Brain microvascular endothelial cell (primary cell): ENCODE results near the gene MAP10.

Source experiments
- DNase-seq: peaks from one replicate; pipeline ENCODE4 v3.0.0-alpha.2; 2020
- H3K27ac ChIP-seq: fragments of 250-450 bp; sonication (Bioruptor Pico); 2 replicates; pipeline ENCODE4 v1.5.1; 2020; ENCODE audit warnings: mild to moderate bottlenecking, moderate library complexity
- H3K27me3 ChIP-seq: fragments of 250-450 bp; sonication (Bioruptor Pico); replicated peaks from 2 replicates; pipeline ENCODE4 v1.5.1; 2020; ENCODE audit warnings: mild to moderate bottlenecking
- H3K36me3 ChIP-seq: fragments of 250-450 bp; sonication (Bioruptor Pico); replicated peaks from 2 replicates; pipeline ENCODE4 v1.5.1; 2020; ENCODE audit warnings: mild to moderate bottlenecking
- H3K4me3 ChIP-seq: 2 replicates; pipeline ENCODE4 v1.5.1; 2011; ENCODE audit warnings: low read depth, mild to moderate bottlenecking, control low read depth, low read length, moderate library complexity
- in situ Hi-C: cut with HindIII; loops from 2 replicates; pipeline ENCODE4 v1.10.0; 2017; ENCODE audit warnings: low sequenced_read_pairs, low pct_ligation_motif_present
- TF ChIP-seq, protein P1 (sequence below): IDR thresholded peaks from 2 replicates; pipeline ENCODE4 v1.5.1; 2011; ENCODE audit warnings: low read depth, mild to moderate bottlenecking, moderate library complexity, low read length, control low read depth, inconsistent platforms; ENCODE audit errors: missing control alignments

The MAP10 gene

GRCh38 chr1:232837087-232837486 is 31.9 kb downstream of the MAP10 start:
- Histone ChIP-seq H3K27me3 (no peaks in the 10 kb centered on the region), H3K27ac (no peak overlapping the region), H3K4me3 (no peak overlapping the region), H3K36me3 (no peaks in the 10 kb centered on the region)
- TF ChIP-seq, protein P1, sequence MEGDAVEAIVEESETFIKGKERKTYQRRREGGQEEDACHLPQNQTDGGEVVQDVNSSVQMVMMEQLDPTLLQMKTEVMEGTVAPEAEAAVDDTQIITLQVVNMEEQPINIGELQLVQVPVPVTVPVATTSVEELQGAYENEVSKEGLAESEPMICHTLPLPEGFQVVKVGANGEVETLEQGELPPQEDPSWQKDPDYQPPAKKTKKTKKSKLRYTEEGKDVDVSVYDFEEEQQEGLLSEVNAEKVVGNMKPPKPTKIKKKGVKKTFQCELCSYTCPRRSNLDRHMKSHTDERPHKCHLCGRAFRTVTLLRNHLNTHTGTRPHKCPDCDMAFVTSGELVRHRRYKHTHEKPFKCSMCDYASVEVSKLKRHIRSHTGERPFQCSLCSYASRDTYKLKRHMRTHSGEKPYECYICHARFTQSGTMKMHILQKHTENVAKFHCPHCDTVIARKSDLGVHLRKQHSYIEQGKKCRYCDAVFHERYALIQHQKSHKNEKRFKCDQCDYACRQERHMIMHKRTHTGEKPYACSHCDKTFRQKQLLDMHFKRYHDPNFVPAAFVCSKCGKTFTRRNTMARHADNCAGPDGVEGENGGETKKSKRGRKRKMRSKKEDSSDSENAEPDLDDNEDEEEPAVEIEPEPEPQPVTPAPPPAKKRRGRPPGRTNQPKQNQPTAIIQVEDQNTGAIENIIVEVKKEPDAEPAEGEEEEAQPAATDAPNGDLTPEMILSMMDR, result no peak
- no peak for DNase-seq
- in situ Hi-C loops, result no loop called here

- Histone ChIP-seq H3K27ac (no peak overlapping the region), H3K4me3 (no peak overlapping the region), H3K36me3 (no peaks in the 10 kb centered on the region), H3K27me3 (no peaks in the 10 kb centered on the region)
- no peak for DNase-seq
- TF ChIP-seq, protein P1, result no peak
- in situ Hi-C loops, result no loop called here
Measured at GRCh38 chr1:232841823-232842565, 36.8 kb downstream of the MAP10 start.

DNA sequence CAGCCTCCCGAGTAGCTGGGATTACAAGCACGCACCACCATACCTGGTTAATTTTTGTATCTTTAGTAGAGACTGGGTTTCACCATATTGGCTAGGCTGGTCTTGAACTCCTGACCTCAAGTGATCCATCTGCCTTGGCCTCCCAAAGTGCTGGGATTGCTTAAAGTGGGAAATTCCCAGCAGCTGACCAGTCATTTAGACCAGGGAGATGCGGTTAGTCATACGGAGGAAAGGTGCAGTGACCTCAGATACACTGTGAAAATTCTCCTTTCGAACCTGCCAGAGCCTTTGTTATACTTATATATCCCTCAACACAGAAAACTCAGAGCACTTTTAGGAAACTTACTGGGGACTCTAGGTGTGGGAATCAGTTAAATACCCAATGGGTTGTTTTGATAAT is 39.6 kb downstream of the MAP10 start:
- no peak overlapping the region for H3K4me3 ChIP-seq
- H3K36me3 ChIP-seq, result no peaks in the 10 kb centered on the region
- TF ChIP-seq, protein P1, result no peak
- in situ Hi-C loops, result no loop called here
- DNase-seq, result peak; percentile 6
- no peaks in the 10 kb centered on the region for H3K27me3 ChIP-seq
- H3K27ac ChIP-seq, result no peak overlapping the region

- H3K27ac ChIP-seq, result no peak overlapping the region
- no peak for DNase-seq
- TF ChIP-seq, protein P1, result no peak
- H3K4me3 ChIP-seq, result no peak overlapping the region
- in situ Hi-C loops, result no loop called here
- no peaks in the 10 kb centered on the region for H3K36me3 ChIP-seq
- H3K27me3 ChIP-seq, result no peaks in the 10 kb centered on the region
Measured at GRCh38 chr1:232845406-232845955, 40.3 kb downstream of the MAP10 start.

- no peak overlapping the region for H3K27ac ChIP-seq
- in situ Hi-C loops, result no loop called here
- H3K4me3 ChIP-seq, result no peak overlapping the region
- TF ChIP-seq, protein P1, result no peak
- H3K27me3 ChIP-seq, result no peaks in the 10 kb centered on the region
- no peak for DNase-seq
- H3K36me3 ChIP-seq, result no peaks in the 10 kb centered on the region
Measured at GRCh38 chr1:232851532-232851931, 46.3 kb downstream of the MAP10 start.
